Parathyroid adenoma (tissue), 2 donors: ENCODE data around the gene FAM120B.

Experiments
- H2AFZ ChIP-seq: fragments of 300-600 bp; sonication (generic); one replicate; pipeline ENCODE4 v1.7.0; 2017; ENCODE audit warnings: antibody characterized with exemption, mild to moderate bottlenecking
- H3K27ac ChIP-seq: fragments of 300-600 bp; sonication (generic); one replicate; pipeline ENCODE4 v1.7.0; 2017
- H3K27me3 ChIP-seq: fragments of 300-600 bp; sonication (generic); one replicate; pipeline ENCODE4 v1.7.0; 2017; ENCODE audit warnings: low read length; ENCODE audit not compliant: control insufficient read depth, insufficient read depth
- H3K36me3 ChIP-seq: fragments of 300-600 bp; sonication (generic); one replicate; pipeline ENCODE4 v1.7.0; 2017; ENCODE audit warnings: low read length; ENCODE audit not compliant: control insufficient read depth, insufficient read depth
- H3K4me1 ChIP-seq: fragments of 300-600 bp; sonication (generic); one replicate; pipeline ENCODE4 v1.7.0; 2017; ENCODE audit warnings: control low read depth
- H3K4me2 ChIP-seq: fragments of 300-600 bp; sonication (generic); one replicate; pipeline ENCODE4 v1.7.0; 2017; ENCODE audit warnings: low read length
- H3K4me3 ChIP-seq: fragments of 300-600 bp; sonication (generic); one replicate; pipeline ENCODE4 v1.7.0; 2017; ENCODE audit warnings: low read depth, low read length
- H3K79me2 ChIP-seq: fragments of 300-600 bp; sonication (generic); one replicate; pipeline ENCODE4 v1.7.0; 2017; ENCODE audit warnings: control low read depth
- H3K9ac ChIP-seq: fragments of 300-600 bp; sonication (generic); one replicate; pipeline ENCODE4 v1.7.0; 2017; ENCODE audit warnings: mild to moderate bottlenecking
- H3K9me3 ChIP-seq: fragments of 300-600 bp; sonication (generic); one replicate; pipeline ENCODE4 v1.7.0; 2017; ENCODE audit warnings: low read length; ENCODE audit not compliant: control insufficient read depth
- TF ChIP-seq, protein P1 (sequence below): fragments of 300-600 bp; sonication (generic); IDR thresholded peaks from one replicate; pipeline ENCODE4 v1.7.0; 2017; ENCODE audit warnings: antibody characterized with exemption, mild to moderate bottlenecking
- donor health status: primary hyperparathyroidism.

Gene FAM120B

DNA sequence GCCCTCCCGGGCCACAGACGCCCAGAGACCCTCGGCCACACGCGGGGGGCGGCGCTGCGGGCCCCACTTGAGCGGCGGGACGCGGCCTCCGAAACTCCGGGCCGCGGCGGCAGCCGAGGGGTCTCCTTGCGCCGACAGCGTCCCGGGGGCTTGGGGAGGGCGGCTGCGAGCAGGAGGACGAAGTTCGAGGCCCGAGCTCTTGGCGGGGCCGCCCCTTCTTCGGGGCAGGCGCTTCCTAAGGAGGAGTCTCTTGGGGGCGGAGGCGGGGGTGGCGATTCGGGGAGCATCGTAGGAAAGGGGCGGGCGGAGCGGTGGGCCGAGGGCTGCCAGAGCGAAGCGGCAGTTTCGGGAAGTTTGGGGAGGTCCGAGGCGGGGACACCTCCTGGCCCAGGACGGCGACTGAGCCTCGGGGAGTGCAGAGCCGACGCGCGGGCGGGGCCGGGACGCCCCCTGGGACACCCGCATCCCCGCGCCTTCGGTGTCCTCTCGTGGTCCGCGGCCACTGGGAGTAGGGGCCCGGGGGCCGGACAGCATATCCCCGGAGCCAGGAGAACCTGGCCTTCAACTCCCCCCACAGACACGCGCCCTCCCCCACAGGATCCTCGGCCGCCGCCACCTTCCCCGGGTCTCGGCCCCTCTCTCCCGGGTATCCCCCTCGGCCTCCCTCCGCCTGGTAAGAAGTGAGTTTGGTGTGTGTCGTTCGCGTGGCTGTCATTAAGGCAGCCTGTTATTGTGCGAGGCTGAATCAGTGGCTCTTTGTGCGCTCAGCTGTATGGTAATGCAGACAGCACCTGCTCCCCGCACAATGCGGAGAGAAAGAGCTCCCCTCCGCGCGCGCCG, 15.1 kb upstream of the FAM120B start:
- Histone ChIP-seq H3K9ac (no peak overlapping the region), H3K9me3 (no peaks in the 10 kb centered on the region), H3K79me2 (no peaks in the 10 kb centered on the region), H3K36me3 (no peaks in the 10 kb centered on the region), H3K27ac (peak overlapping the region; percentile 52), H2AFZ (peak overlapping the region; percentile 54), H3K4me1 (peaks cover 12% of the 10 kb centered on the region), H3K27me3 (peaks cover 7% of the 10 kb centered on the region), H3K4me2 (peak overlapping the region; percentile 65), H3K4me3 (peak overlapping the region; percentile 29)
- TF ChIP-seq, protein P1, sequence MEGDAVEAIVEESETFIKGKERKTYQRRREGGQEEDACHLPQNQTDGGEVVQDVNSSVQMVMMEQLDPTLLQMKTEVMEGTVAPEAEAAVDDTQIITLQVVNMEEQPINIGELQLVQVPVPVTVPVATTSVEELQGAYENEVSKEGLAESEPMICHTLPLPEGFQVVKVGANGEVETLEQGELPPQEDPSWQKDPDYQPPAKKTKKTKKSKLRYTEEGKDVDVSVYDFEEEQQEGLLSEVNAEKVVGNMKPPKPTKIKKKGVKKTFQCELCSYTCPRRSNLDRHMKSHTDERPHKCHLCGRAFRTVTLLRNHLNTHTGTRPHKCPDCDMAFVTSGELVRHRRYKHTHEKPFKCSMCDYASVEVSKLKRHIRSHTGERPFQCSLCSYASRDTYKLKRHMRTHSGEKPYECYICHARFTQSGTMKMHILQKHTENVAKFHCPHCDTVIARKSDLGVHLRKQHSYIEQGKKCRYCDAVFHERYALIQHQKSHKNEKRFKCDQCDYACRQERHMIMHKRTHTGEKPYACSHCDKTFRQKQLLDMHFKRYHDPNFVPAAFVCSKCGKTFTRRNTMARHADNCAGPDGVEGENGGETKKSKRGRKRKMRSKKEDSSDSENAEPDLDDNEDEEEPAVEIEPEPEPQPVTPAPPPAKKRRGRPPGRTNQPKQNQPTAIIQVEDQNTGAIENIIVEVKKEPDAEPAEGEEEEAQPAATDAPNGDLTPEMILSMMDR, result no peak

GRCh38 chr6:170292111-170292406, 14.5 kb upstream of the FAM120B start:
- no peak overlapping the region for H3K9ac ChIP-seq
- H3K4me1 ChIP-seq, result peaks cover 12% of the 10 kb centered on the region
- H3K27ac ChIP-seq, result no peak overlapping the region
- TF ChIP-seq, protein P1, result no peak
- peak overlapping the region; percentile 54 for H2AFZ ChIP-seq
- H3K36me3 ChIP-seq, result no peaks in the 10 kb centered on the region
- H3K27me3 ChIP-seq, result peaks cover 7% of the 10 kb centered on the region
- no peaks in the 10 kb centered on the region for H3K9me3 ChIP-seq
- peak overlapping the region; percentile 65 for H3K4me2 ChIP-seq
- peak overlapping the region; percentile 29 for H3K4me3 ChIP-seq
- no peaks in the 10 kb centered on the region for H3K79me2 ChIP-seq

- Histone ChIP-seq H3K27me3 (peaks cover 7% of the 10 kb centered on the region), H3K4me1 (peaks cover 12% of the 10 kb centered on the region), H3K4me3 (peak overlapping the region; percentile 29), H3K4me2 (peak overlapping the region; percentile 65), H3K79me2 (no peaks in the 10 kb centered on the region), H2AFZ (peak overlapping the region; percentile 20), H3K9ac (no peak overlapping the region), H3K36me3 (no peaks in the 10 kb centered on the region), H3K9me3 (no peaks in the 10 kb centered on the region), H3K27ac (no peak overlapping the region)
- TF ChIP-seq, protein P1, result no peak
Observed at GRCh38 chr6:170292407-170293158, 14.0 kb upstream of the FAM120B start.

DNA sequence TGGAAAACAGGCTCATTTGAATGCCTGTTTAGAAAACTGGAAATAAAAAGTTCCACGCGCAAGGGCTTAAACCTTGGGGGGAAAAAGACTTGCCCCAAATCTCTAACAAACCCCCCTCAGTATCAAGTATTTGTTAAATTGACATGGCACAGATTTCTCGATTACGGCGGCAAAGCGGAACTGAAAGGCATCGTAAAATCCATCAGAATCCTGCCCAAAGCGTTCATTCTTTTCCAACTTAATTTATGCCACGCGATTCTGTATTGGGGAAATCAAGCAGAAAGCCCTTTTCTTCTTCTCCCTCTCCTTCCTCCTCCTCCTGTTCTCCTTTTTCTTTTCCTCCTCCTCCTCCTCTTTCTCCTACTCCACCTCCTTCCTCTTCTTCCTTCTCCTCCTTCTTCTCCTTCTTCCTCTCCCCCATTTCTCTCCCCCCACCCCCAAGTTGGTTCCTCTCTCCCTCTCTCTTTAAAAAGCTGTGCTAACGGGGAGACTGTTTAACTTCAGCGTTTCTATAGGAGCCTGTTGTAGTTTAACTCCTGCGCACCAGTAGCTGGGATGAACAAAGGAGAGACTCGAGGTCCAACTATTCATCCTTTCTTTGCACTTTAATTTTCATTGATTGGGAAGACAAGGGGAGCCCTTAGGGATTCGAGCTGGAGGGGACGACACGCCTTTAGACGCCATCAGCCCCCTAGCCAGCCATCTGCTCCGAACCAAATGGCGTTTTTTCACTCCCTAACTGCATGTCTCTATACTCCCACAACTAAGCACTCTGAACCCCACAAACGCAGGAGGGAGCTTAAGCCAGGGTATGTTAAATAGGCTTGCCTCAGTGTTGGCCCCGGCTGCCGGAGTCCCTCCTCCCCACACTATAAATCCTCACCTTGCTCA, 13.0 kb upstream of the FAM120B start:
- no peak overlapping the region for H3K4me2 ChIP-seq
- no peaks in the 10 kb centered on the region for H3K36me3 ChIP-seq
- H3K4me1 ChIP-seq, result peaks cover 12% of the 10 kb centered on the region
- TF ChIP-seq, protein P1, result no peak
- no peaks in the 10 kb centered on the region for H3K9me3 ChIP-seq
- no peak overlapping the region for H3K27ac ChIP-seq
- peaks cover 7% of the 10 kb centered on the region for H3K27me3 ChIP-seq
- H2AFZ ChIP-seq, result no peak overlapping the region
- no peak overlapping the region for H3K4me3 ChIP-seq
- no peaks in the 10 kb centered on the region for H3K79me2 ChIP-seq
- H3K9ac ChIP-seq, result no peak overlapping the region
